GM10847 (cell line): ENCODE data around the gene SREK1.

Source experiments
- POLR2A ChIP-seq: IDR thresholded peaks from 2 replicates; pipeline ENCODE4 v1.6.1; 2011; ENCODE audit not compliant: insufficient read length; ENCODE audit errors: extremely low read depth

The SREK1 gene

DNA sequence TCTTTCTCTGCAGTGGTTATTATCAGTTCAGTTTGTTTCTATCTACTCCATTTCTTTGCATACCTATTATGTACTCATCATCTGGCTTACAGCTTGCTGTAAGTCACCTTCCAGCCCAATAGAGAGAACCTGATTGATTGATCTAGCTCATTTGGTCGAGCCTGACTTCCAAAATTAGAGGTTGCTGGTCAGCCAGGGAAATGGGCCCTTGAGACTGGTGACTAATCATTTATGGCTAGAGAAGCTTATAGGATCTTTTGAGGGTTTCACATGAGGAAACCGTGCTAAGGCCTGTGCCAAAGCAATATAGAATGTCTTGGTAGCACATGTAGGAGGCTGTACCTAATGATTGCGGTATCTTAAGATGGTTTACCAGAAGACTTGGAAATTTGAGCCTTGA is 5.8 kb downstream of the SREK1 start:
- TF ChIP-seq POLR2A: no peak

DNA sequence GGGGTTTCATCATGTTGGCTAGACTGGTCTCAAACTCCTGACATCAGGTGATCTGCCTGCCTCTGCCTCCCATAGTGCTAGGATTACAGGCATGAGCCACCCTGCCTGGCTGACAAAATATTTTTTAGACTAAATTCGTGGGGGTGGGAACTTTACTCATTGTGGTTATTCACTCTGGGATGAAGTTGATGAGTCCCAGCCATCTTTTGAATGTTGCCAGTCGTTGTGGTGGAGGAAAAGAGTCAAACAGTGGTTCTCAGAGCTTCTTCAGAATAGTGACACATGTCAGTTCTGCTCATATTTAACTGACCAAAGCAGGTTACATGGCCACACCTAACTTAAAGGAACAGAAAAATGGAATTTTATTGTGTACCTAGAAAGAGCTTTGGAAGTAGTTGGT is 6.9 kb downstream of the SREK1 start:
- no peak for TF ChIP-seq POLR2A

- no peak for TF ChIP-seq POLR2A
These were observed 7.4 kb downstream of the SREK1 start for GRCh38 chr5:66151491-66151890.

GRCh38 chr5:66157046-66157445 is 12.9 kb downstream of the SREK1 start:
- no peak for TF ChIP-seq POLR2A

DNA sequence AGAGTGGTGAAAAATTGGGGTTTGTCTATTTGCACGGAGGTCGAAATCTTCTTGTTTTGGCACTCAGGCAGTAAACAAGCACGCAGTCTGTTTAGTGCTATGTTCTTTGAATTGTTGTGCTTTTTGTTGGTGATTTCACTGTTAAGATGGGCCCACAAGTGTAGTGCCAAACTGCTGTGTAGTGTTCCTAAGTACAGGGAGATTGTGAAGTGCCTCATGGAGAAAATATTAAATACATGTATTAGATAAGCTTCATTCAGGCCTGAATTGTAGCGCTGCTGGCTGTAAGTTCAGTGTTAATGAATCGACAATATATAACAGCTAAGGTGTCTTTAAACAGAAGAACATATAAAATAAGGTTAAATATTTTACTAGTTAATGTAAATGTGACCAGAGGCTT is 17.3 kb downstream of the SREK1 start:
- no peak for TF ChIP-seq POLR2A

DNA sequence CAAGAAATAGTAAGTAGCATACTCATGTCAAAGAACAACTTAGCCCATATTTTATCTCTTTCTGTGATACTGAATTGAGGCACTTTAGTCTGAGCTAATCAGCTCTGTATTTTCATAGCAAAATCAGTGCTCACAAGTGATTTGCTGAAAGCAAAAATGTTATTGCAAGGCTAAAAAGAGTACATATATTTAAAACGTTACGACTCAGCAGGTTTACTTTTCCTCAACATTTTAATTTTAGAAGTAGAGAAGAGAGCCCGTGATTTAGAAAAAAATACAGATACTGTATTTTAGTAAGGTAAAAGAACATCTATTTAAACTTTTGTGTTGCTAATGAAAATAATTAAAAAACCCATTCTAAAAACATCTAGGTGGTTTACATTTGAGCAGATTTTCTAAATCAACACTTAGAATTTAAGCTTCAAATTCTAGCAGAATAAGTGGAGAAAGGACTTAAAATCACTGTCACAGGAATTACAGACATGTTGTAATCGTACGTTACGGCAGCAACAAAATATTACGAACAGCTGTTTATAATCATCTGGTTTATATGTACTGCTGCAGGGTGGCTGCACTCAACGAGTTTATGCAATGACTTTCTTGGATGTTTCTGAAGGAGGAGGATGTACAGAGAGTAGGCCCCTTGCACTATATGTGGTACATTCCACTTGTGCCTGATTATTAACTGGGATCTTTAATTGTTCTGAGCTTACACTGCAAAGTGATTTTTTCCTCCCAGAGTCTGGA is 20.1 kb downstream of the SREK1 start:
- TF ChIP-seq POLR2A: no peak

DNA sequence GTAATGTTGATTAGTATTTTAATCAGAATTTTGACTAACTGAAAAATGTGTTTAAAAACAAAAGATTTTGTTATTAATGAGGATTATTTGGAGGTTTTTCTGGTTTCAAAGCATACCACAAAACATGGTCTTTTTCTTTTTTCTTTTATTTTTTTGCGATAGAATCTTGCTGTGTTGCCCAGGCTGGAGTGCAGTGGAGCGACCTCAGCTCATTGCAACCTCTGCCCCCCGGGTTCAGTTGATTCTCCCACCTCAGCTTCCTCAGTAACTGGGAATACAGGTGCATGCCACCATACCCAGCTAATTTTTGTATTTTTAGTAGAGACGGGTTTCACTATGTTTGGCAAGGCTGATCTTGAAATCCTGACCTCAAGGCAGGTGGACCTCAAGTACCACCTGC is 24.1 kb downstream of the SREK1 start:
- no peak for TF ChIP-seq POLR2A

GRCh38 chr5:66169534-66169933 is 25.4 kb downstream of the SREK1 start:
- no peak for TF ChIP-seq POLR2A

DNA sequence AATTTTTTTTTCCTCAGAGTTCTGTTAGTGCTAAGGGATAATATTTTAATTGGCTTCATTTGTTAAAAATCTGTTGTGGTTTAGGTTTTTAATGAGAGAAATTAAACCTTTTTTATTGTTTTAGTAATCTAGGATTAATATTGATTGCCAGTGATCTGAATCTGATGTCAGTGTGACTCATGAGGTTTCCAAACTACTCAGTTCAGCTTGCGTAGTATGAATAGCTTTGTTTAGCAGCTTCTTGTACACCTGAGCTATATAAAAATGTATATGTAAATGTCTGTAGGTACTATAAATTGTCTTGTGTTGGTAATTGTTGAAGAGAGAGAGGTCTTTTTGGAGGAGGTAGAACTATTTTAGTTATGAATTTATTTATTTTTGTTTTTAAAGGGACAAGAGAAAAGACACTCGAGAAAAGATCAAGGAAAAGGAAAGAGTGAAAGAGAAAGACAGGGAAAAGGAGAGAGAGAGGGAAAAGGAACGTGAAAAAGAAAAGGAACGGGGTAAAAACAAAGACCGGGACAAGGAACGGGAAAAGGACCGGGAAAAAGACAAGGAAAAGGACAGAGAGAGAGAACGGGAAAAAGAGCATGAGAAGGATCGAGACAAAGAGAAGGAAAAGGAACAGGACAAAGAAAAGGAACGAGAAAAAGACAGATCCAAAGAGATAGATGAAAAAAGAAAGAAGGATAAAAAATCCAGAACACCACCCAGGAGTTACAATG is 26.3 kb downstream of the SREK1 start:
- no peak for TF ChIP-seq POLR2A

- TF ChIP-seq POLR2A: no peak
These were observed 27.5 kb downstream of the SREK1 start for GRCh38 chr5:66171349-66172344.

GRCh38 chr5:66174338-66174737 is 30.2 kb downstream of the SREK1 start:
- no peak for TF ChIP-seq POLR2A

GRCh38 chr5:66178799-66179198 is 34.7 kb downstream of the SREK1 start:
- TF ChIP-seq POLR2A: no peak

DNA sequence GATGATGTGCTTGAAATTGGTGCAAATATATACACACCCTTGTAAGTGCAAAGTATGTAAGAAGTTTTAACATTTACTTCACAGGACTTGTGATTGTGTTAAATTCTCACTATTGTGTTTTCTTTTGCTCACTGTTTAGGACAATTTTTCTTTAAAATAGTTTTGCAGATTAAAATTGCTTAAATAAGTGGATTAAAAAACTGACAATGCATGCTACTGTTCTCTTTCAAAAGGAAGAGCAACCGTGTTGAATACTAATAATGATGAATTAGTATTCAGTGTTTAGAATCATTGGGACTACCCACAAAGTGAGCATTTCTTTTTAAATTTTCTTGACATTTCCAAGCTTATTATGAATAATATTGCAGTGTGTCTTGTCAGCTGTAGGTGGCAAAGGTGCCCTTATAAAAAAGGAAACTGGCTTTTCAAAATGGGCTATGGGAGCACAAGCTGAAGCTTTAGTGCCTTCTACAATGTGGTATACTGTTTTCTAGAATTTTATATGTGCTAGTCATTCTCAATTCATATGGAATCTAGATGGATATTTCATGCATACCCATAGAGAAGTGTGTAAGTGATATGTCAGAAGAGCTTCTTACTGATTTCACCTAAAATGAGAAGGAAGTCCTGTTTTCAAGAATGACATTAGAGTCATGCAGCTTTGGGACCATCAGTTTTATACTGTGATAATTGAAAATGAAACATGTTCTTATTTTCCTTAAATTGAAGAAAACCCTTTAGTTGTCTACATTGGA is 35.4 kb downstream of the SREK1 start:
- no peak for TF ChIP-seq POLR2A

DNA sequence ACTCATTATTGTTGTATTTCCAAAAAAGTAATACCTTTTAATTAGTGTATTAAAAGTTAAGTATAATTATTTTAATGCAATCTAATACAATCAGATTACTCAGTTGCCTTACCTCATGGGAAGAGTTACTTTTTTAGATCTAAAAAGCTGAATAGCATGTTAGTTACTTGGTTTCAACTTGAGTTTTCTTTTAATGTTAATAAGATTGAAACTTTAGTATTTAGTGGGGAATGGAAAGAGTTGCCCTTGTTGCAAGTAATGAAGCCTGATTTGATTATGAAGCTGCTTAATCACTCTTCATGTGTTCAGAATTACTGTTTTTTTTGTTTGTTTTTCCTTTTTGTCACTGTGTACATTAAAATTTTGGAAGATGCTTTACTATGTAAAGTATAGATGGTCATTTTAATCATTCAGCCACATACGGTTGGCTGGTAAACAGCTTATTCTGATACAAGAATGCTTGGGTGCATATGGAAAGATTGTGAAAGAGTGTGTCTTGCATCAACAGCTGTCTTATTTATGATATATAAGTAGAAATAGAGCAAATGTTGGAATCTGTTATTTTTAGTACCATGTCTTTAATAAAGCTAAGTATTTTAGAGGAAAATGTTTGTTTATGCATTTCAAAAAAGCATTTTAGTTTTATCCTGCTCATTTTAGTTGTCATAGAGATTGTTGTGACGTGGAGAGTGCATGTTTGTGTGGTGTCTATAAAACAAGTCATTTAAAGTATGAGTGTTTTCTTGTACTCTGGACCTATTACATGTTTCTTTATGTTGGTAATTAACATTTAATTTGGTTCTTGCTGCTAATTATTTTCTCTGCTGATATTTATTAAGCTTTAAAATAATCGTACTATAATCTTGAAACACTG is 36.4 kb downstream of the SREK1 start:
- TF ChIP-seq POLR2A: no peak
